B cell (primary cell): ENCODE data around the gene UBE2O.

ENCODE experiments used
- EZH2 ChIP-seq: IDR thresholded peaks from 2 replicates; pipeline ENCODE4 v1.6.1; 2012; ENCODE audit warnings: borderline replicate concordance, low read depth, mild to moderate bottlenecking, moderate library complexity, low read length; ENCODE audit not compliant: insufficient read depth, poor library complexity, severe bottlenecking
- TF ChIP-seq, protein P1 (sequence below): fragments of 200-600 bp; IDR thresholded peaks from one replicate; pipeline ENCODE4 v1.8.0; 2022; ENCODE audit warnings: antibody characterized with exemption, mild to moderate bottlenecking

DNA sequence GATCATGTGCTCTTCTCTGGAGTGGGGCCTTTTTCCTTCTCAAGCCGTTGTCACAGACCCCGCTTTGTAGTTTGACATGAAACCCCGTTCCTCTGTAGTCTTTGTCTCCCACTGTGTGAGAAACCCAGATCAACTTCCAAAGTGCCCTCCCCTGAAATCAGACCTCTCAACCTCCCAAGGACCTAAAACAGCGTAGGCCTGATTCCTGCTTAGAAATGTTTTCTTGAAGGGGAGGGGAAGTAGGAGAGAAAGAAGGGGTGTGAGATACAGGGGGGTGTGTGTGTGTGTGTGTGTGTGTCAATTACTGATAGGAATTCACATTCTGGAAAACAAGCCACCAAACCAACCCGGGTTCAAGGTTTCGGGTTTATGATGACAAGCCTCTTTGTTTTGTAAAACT, 1.4 kb downstream of the UBE2O start:
- TF ChIP-seq EZH2 = no peak
- TF ChIP-seq, protein P1, sequence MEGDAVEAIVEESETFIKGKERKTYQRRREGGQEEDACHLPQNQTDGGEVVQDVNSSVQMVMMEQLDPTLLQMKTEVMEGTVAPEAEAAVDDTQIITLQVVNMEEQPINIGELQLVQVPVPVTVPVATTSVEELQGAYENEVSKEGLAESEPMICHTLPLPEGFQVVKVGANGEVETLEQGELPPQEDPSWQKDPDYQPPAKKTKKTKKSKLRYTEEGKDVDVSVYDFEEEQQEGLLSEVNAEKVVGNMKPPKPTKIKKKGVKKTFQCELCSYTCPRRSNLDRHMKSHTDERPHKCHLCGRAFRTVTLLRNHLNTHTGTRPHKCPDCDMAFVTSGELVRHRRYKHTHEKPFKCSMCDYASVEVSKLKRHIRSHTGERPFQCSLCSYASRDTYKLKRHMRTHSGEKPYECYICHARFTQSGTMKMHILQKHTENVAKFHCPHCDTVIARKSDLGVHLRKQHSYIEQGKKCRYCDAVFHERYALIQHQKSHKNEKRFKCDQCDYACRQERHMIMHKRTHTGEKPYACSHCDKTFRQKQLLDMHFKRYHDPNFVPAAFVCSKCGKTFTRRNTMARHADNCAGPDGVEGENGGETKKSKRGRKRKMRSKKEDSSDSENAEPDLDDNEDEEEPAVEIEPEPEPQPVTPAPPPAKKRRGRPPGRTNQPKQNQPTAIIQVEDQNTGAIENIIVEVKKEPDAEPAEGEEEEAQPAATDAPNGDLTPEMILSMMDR = no peak
